ENCODE data around the gene PCAT7.
"Not testable (repeated sequence)": the region's sequence is repeated elsewhere in the genome, so short reads cannot be mapped to it uniquely, and the experiment has no call there.

Gene PCAT7

GRCh38 chr9:94563548-94563947 is 8.7 kb downstream of the PCAT7 start:
- H3K27ac ChIP-seq (ENCODE audit: low read depth, low read length), result no peak overlapping the region
- no peaks in the 10 kb centered on the region for H3K4me1 ChIP-seq (ENCODE audit: control insufficient read depth, insufficient read depth, low read length)
- no peaks in the 10 kb centered on the region for H3K27me3 ChIP-seq (ENCODE audit: control insufficient read depth, insufficient read depth, low read length)
- peaks cover 24% of the 10 kb centered on the region for H3K36me3 ChIP-seq (ENCODE audit: control insufficient read depth, insufficient read depth, low read length)
- H3K9ac ChIP-seq (ENCODE audit: low read length), result no peak overlapping the region
- peaks cover 3% of the 10 kb centered on the region; the same call in 1 of the 2 replicates for H3K9me3 ChIP-seq (ENCODE audit: control insufficient read depth, insufficient read depth, low read depth, low read length)
- H3K4me3 ChIP-seq (ENCODE audit: low read depth, low read length), result no peak overlapping the region

GRCh38 chr9:94564279-94564678 is 9.4 kb downstream of the PCAT7 start:
- H3K36me3 ChIP-seq (ENCODE audit: control insufficient read depth, insufficient read depth, low read length), result peaks cover 17% of the 10 kb centered on the region
- not testable (repeated sequence) for H3K4me3 ChIP-seq (ENCODE audit: low read depth, low read length); H3K27ac ChIP-seq (ENCODE audit: low read depth, low read length); H3K4me1 ChIP-seq (ENCODE audit: control insufficient read depth, insufficient read depth, low read length); H3K9ac ChIP-seq (ENCODE audit: low read length); H3K9me3 ChIP-seq (ENCODE audit: control insufficient read depth, insufficient read depth, low read depth, low read length); H3K27me3 ChIP-seq (ENCODE audit: control insufficient read depth, insufficient read depth, low read length)

GRCh38 chr9:94566550-94566949 is 11.7 kb downstream of the PCAT7 start:
- Histone ChIP-seq H3K9me3 (ENCODE audit: control insufficient read depth, insufficient read depth, low read depth, low read length) (peaks cover 3% of the 10 kb centered on the region; the same call in 1 of the 2 replicates), H3K27me3 (ENCODE audit: control insufficient read depth, insufficient read depth, low read length) (no peaks in the 10 kb centered on the region), H3K9ac (ENCODE audit: low read length) (no peak overlapping the region), H3K27ac (ENCODE audit: low read depth, low read length) (no peak overlapping the region), H3K4me3 (ENCODE audit: low read depth, low read length) (no peak overlapping the region), H3K36me3 (ENCODE audit: control insufficient read depth, insufficient read depth, low read length) (peaks cover 7% of the 10 kb centered on the region; the same call in 1 of the 2 replicates), H3K4me1 (ENCODE audit: control insufficient read depth, insufficient read depth, low read length) (peaks cover 5% of the 10 kb centered on the region; the same call in 1 of the 2 replicates)

- H3K9me3 ChIP-seq (ENCODE audit: control insufficient read depth, insufficient read depth, low read depth, low read length), result peaks cover 3% of the 10 kb centered on the region; the same call in 1 of the 2 replicates
- H3K27ac ChIP-seq (ENCODE audit: low read depth, low read length), result no peak overlapping the region
- peaks cover 4% of the 10 kb centered on the region; the same call in 1 of the 2 replicates for H3K36me3 ChIP-seq (ENCODE audit: control insufficient read depth, insufficient read depth, low read length)
- no peak overlapping the region for H3K9ac ChIP-seq (ENCODE audit: low read length)
- H3K27me3 ChIP-seq (ENCODE audit: control insufficient read depth, insufficient read depth, low read length), result no peaks in the 10 kb centered on the region
- no peak overlapping the region for H3K4me3 ChIP-seq (ENCODE audit: low read depth, low read length)
- peaks cover 5% of the 10 kb centered on the region; the same call in 1 of the 2 replicates for H3K4me1 ChIP-seq (ENCODE audit: control insufficient read depth, insufficient read depth, low read length)
Observed at GRCh38 chr9:94567271-94567670, 12.4 kb downstream of the PCAT7 start.

- Histone ChIP-seq H3K9me3 (ENCODE audit: control insufficient read depth, insufficient read depth, low read depth, low read length) (peaks cover 3% of the 10 kb centered on the region; the same call in 1 of the 2 replicates), H3K27me3 (ENCODE audit: control insufficient read depth, insufficient read depth, low read length) (no peaks in the 10 kb centered on the region; the same call in 1 of the 2 replicates), H3K27ac (ENCODE audit: low read depth, low read length) (no peak overlapping the region), H3K36me3 (ENCODE audit: control insufficient read depth, insufficient read depth, low read length) (no peaks in the 10 kb centered on the region; the same call in 1 of the 2 replicates), H3K4me1 (ENCODE audit: control insufficient read depth, insufficient read depth, low read length) (peaks cover 5% of the 10 kb centered on the region; the same call in 1 of the 2 replicates), H3K4me3 (ENCODE audit: low read depth, low read length) (no peak overlapping the region), H3K9ac (ENCODE audit: low read length) (no peak overlapping the region)
Observed at GRCh38 chr9:94568250-94568889, 13.5 kb downstream of the PCAT7 start.

- H3K36me3 ChIP-seq (ENCODE audit: control insufficient read depth, insufficient read depth, low read length), result no peaks in the 10 kb centered on the region; the same call in 1 of the 2 replicates
- peaks cover 3% of the 10 kb centered on the region; the same call in 1 of the 2 replicates for H3K9me3 ChIP-seq (ENCODE audit: control insufficient read depth, insufficient read depth, low read depth, low read length)
- H3K4me3 ChIP-seq (ENCODE audit: low read depth, low read length), result no peak overlapping the region
- peaks cover 5% of the 10 kb centered on the region; the same call in 1 of the 2 replicates for H3K4me1 ChIP-seq (ENCODE audit: control insufficient read depth, insufficient read depth, low read length)
- no peak overlapping the region for H3K27ac ChIP-seq (ENCODE audit: low read depth, low read length)
- H3K9ac ChIP-seq (ENCODE audit: low read length), result no peak overlapping the region
- H3K27me3 ChIP-seq (ENCODE audit: control insufficient read depth, insufficient read depth, low read length), result no peaks in the 10 kb centered on the region; the same call in 1 of the 2 replicates
Observed at GRCh38 chr9:94568972-94569712, 14.3 kb downstream of the PCAT7 start.

- Histone ChIP-seq H3K36me3 (ENCODE audit: control insufficient read depth, insufficient read depth, low read length) (no peaks in the 10 kb centered on the region), H3K9me3 (ENCODE audit: control insufficient read depth, insufficient read depth, low read depth, low read length) (0 out of 2 replicates have a peak, but pooled peaks cover 2% of the 10 kb centered on the region), H3K4me1 (ENCODE audit: control insufficient read depth, insufficient read depth, low read length) (no peaks in the 10 kb centered on the region), H3K27ac (ENCODE audit: low read depth, low read length) (no peak overlapping the region), H3K4me3 (ENCODE audit: low read depth, low read length) (no peak overlapping the region), H3K27me3 (ENCODE audit: control insufficient read depth, insufficient read depth, low read length) (no peaks in the 10 kb centered on the region; the same call in 1 of the 2 replicates), H3K9ac (ENCODE audit: low read length) (no peak overlapping the region)
Observed at GRCh38 chr9:94576131-94576530, 21.2 kb downstream of the PCAT7 start.

GRCh38 chr9:94577036-94577435 is 22.2 kb downstream of the PCAT7 start:
- no peak overlapping the region for H3K9ac ChIP-seq (ENCODE audit: low read length)
- no peaks in the 10 kb centered on the region for H3K36me3 ChIP-seq (ENCODE audit: control insufficient read depth, insufficient read depth, low read length)
- H3K27me3 ChIP-seq (ENCODE audit: control insufficient read depth, insufficient read depth, low read length), result no peaks in the 10 kb centered on the region; the same call in 1 of the 2 replicates
- H3K4me3 ChIP-seq (ENCODE audit: low read depth, low read length), result no peak overlapping the region
- 0 out of 2 replicates have a peak, but pooled peaks cover 2% of the 10 kb centered on the region for H3K9me3 ChIP-seq (ENCODE audit: control insufficient read depth, insufficient read depth, low read depth, low read length)
- no peak overlapping the region for H3K27ac ChIP-seq (ENCODE audit: low read depth, low read length)
- no peaks in the 10 kb centered on the region for H3K4me1 ChIP-seq (ENCODE audit: control insufficient read depth, insufficient read depth, low read length)

GRCh38 chr9:94577571-94577970 is 22.7 kb downstream of the PCAT7 start:
- Histone ChIP-seq H3K4me3 (ENCODE audit: low read depth, low read length) (no peak overlapping the region), H3K27ac (ENCODE audit: low read depth, low read length) (no peak overlapping the region), H3K36me3 (ENCODE audit: control insufficient read depth, insufficient read depth, low read length) (no peaks in the 10 kb centered on the region), H3K9me3 (ENCODE audit: control insufficient read depth, insufficient read depth, low read depth, low read length) (0 out of 2 replicates have a peak, but pooled peaks cover 2% of the 10 kb centered on the region), H3K9ac (ENCODE audit: low read length) (no peak overlapping the region), H3K4me1 (ENCODE audit: control insufficient read depth, insufficient read depth, low read length) (no peaks in the 10 kb centered on the region), H3K27me3 (ENCODE audit: control insufficient read depth, insufficient read depth, low read length) (no peaks in the 10 kb centered on the region; the same call in 1 of the 2 replicates)

GRCh38 chr9:94581728-94582127 is 26.8 kb downstream of the PCAT7 start:
- Histone ChIP-seq H3K36me3 (ENCODE audit: control insufficient read depth, insufficient read depth, low read length) (no peaks in the 10 kb centered on the region), H3K4me1 (ENCODE audit: control insufficient read depth, insufficient read depth, low read length) (no peaks in the 10 kb centered on the region), H3K9ac (ENCODE audit: low read length) (no peak overlapping the region), H3K9me3 (ENCODE audit: control insufficient read depth, insufficient read depth, low read depth, low read length) (0 out of 2 replicates have a peak, but pooled peaks cover 2% of the 10 kb centered on the region), H3K4me3 (ENCODE audit: low read depth, low read length) (no peak overlapping the region), H3K27ac (ENCODE audit: low read depth, low read length) (no peak overlapping the region), H3K27me3 (ENCODE audit: control insufficient read depth, insufficient read depth, low read length) (no peaks in the 10 kb centered on the region)

GRCh38 chr9:94584555-94584954 is 29.7 kb downstream of the PCAT7 start:
- Histone ChIP-seq H3K9me3 (ENCODE audit: control insufficient read depth, insufficient read depth, low read depth, low read length) (0 out of 2 replicates have a peak, but pooled peaks cover 2% of the 10 kb centered on the region), H3K9ac (ENCODE audit: low read length) (no peak overlapping the region), H3K4me3 (ENCODE audit: low read depth, low read length) (no peak overlapping the region), H3K4me1 (ENCODE audit: control insufficient read depth, insufficient read depth, low read length) (no peaks in the 10 kb centered on the region), H3K27ac (ENCODE audit: low read depth, low read length) (no peak overlapping the region), H3K36me3 (ENCODE audit: control insufficient read depth, insufficient read depth, low read length) (no peaks in the 10 kb centered on the region), H3K27me3 (ENCODE audit: control insufficient read depth, insufficient read depth, low read length) (no peaks in the 10 kb centered on the region)

Data from HUES6 (cell line).